ENCODE results near the gene GRHPR.
A peak's percentile ranks its signal among the peaks of the same experiment; 100 is the strongest.

Gene GRHPR

GRCh38 chr9:37399336-37399735 lies 23.2 kb upstream of the GRHPR start:
- DNase-seq: no peak

DNA sequence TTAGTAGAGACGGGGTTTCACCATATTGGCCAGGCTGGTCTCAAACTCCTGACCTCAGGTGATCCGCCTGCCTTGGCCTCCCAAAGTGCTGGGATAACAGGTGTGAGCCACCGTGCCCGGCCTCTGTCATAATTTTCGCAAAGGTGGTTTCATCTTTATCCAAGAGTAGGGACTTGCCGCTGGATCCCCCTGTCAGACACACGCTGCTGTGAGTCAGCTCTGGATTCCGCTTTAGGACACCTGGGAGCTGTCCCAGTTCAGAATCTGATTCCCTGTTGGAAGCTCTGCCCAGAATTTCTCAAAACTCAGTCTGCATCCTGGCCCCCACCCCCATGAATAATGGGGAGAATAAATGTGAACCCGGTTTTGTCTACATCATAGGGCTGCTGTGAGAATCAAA lies 17.9 kb upstream of the GRHPR start:
- DNase-seq: no peak

DNA sequence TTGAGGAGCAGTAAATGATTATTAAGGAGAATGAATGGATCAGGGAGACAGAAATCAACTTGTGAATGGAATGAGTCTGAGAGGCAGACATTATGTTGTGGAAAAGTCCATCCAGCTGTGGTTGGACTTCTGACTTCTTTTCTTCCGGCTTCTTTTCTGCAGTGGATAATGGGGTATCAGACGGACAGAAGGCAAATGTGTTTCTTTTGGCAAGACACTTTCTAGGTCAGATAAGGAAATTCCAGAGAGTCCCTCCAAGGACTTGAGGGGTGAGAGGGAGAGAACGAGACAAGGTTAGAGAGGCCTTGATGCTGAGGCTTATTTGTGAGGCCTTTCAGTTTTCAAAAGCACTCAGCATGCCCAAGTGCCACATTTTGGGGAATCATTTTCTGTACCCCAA lies 17.1 kb upstream of the GRHPR start:
- DNase-seq: no peak

DNA sequence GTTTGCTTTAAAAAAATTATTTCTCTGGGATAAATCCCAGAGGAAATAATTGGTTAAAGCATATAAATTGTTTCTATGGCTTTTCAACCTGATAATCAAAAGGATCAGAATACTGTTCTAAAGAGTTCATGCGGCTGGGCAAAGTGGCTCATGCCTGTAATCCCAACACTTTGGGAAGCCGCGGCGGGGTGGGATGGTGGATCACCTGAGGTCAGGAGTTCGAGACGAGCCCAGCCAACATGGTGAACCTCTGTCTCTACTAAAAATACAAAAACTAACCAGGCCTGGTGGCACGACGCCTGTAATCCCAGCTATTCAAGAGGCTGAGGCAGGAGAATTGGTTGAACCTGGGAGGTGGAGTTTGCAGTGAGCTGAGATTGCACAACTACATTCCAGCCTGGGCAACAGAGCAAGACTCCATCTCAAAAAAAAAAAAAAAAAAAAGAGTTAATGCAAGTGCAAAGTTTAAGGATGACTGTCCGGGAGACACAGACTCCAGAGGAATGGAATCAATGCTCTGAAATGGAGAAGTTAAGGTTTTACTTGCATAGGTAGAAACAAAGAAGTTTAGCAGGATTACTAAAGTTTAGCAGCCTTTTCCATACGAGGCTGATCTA lies 16.6 kb upstream of the GRHPR start:
- no peak for DNase-seq

DNA sequence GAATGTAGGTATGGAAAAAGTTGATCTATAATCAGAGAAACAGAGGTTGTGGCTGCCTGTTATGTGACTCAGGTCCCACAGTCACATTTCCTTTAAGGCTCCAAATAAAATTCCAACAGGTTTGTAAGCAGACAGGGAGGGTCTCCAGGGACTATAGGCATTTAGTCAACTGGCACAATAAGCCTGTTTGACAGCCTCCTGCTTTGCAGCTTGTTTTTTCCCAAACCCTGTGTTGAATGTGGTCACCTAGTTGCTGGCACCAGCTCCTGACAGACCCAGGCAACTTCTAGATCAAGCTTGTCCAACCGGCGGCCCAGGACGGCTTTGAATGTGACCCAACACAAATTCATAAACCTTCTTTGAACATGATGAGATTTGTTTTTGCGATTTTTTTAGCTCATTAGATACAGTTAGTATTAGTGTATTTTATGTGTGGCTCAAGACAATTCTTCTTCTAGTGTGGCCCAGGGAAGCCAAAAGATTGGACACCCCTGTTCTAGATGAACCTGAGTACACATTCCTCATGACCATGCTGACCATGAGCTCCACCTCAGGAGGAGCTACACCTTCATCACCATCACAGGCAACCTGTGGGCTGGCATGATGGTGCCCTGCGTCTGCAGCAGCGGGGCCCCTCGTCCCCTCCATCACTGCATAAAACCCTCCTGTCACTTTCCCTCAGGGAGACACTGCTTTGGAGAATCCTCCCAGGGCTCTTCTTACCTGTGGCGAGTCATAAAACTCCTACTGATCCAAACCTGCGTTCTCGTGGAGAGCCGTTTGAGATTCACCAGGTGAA lies 15.7 kb upstream of the GRHPR start:
- no peak for DNase-seq

DNA sequence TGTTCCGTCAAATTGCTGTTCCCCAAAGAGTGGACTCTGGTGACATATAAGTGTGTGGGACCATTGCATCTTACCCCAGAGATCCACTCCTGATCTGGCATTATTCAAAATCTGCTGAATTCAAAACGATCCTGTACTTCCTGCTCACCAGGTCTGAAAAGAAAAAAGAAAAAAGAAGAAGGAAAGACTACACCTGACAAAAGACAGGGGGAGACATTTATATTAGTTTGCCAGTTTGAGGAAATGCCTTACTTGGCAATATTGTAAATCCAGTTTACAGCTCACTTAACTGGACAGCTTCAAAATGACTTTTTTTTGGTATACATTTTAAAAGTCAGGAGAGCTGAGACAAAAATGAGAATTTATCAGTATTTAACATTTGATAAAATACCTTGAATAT lies 15.0 kb upstream of the GRHPR start:
- DNase-seq: no peak

DNA sequence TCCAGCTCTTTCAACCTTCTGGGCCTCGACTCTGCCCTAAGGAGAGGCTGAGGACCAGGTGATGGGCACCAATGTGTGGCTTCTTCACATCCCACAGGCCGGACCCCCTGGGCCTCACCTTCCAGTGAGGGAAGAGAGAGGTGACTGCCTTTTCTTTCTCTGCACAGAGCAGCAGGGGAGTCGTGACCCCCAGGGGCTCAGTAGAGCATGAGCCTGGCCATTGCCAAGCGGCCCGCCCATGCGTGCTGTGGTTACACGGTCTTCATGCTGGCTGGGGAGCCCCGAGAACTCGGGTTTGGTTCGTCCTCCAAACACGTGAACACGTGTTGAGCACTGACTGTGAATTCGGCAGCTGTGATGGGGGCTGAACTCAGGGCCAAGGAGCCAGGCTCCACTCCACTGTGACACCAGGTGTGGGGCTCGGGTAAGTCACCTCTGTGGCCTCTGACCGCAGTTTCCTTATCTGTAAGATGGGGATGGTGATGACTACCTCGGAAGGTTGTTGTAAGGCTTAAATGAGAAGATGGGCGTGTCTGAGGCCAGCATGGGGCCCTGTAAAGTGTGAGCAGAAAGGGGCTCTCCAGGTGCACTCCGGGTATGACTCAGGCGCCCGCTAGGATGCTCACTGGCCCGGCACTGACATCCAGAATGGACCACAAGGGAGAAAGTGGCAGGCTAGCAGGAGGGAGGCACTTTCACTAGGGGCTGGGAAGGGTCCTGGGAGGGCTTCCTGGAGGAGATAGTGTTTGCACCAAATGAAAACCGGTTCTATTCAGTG lies 13.4 kb upstream of the GRHPR start:
- peak; percentile 90 for DNase-seq

DNA sequence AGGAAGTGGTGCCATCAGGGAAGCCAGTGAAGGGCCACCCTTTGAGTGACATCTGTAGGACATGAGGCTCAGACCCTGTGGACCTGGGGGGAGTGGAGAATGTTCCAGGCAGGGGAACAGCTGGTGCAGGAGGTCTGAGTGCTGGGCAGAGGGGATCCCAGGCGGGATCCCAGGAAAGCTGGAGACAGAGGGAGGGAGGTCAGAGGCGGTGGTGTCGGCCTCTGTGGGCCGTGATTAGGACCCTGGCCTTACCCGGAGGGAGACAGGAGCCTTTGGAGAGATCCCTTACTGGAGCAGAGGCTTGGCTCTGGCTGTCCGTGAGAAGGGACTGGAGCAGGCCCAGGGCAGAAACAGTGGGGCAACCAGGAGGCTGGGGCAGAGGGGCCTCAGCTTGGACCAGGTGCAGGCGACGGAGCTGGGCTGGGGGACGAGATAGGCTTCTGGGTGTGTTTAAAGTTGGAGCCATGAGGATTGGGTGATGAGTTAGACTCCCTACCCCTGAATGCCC lies 12.1 kb upstream of the GRHPR start:
- DNase-seq: no peak

DNA sequence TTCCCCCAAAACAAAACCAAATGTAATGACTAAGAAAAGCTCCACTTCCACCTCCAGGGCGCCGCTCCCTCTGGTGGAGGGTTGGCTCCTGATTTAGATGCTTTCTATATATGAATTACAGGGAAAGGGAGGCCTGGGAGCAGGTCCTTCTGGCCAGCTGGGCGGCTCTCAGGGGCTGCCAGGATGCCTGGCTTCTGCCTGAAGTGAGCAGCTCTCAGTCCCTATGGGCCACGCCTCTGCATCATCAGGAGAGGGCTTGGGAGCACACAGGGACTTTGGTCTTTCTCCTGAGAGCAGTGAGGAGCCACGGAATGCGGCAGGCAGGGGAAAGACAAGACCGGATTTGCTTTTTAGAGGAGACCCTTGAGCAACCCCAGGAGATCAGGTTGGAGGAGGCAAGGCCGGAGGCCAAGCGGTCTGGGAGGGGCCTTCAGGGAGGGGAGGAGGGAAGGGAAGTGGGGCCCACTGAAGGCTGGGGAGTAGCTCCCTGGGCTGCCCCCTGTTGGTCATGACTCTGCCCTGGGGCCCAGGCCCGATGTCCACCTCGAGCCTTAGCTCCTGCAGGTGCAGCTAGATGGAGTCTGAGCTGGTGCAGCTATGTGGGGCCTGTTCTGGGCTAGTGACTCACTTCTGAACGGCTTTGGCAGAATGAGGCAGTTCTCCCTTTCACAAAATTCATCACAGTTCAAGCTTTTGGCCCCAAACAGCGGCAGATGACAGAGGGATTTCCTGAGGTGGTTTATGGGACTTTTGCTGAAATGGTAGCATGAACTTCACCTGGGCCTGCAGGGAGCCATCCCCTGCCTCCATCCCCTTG lies 11.3 kb upstream of the GRHPR start:
- peak; percentile 17 for DNase-seq

DNA sequence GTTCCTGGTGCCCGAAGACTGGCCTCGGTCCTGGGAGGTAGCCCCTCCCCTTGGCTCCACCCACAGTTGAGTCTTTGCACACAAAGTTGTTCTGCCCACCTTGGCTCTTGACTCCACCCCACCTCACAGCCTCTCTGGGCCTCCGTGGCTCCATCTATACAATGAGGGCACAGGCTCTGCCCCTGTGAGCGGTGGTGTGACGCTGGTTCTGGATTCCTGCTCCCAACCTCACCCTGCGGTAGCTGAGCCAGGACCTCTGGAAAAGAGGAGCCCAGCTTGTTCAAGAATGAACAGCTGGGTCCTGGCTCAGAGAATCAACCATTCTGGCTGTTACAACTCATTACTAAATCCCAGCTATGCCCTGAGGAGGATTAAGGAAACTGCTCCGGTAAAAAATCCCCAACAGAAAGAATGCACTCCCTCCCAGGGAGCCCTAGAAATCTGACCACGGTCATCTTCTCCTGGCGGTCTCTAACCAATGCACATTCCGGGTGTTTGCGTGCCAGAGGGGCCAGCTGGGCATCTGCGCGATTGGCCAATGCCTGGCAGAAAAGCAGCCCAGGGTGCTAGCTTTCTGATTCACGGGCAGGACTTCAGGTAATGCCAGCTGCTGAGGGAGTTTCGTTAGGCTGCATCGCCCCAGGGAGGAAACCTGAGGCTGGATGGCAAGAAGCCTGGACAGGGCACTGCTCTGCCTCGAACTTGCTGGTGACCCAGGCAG lies 9.9 kb upstream of the GRHPR start:
- no peak for DNase-seq

DNA sequence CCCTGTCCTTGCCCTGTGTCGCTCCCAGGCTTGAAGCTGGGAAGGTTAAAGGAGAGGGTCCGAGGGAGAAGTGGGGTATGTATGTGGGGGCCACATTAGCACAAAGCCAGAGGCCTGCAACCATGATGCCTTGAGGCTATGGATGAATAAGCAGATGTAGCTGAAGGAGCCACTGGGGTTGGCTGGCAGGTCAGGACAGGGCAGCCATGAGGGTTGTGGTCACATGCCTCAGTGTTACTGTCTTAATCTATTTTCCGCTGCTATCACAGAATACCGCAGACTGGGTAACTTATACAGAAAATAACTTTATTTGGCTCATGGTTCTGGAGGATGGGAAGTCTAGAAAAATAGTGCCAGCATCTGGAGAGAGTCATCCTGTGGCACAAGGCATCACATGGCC lies 9.2 kb upstream of the GRHPR start:
- no peak for DNase-seq

DNA sequence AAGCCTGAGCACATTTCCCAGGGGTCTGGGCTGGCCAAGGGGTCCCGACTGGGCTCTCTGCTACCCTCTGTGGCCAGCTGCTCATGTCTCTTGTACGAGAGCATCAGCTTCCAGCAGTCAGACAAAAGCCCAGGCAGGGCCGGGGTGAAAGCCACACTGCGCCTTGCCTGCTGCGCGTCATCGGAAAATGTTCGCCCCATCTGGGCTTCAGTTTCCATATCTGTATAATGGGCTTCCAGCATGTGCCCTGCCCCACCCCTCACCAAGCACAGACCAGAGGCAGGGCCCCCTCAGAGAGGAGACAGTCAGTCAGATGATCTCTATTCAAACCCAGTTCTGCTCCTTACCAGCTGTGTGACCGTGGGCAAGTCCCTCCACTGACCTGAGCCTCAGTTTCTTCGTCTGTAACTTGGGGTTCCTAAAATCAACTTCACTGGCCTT lies 8.0 kb upstream of the GRHPR start:
- no peak for DNase-seq

- DNase-seq: peak; percentile 83
These were observed 7.3 kb upstream of the GRHPR start for GRCh38 chr9:37415011-37415719.

DNA sequence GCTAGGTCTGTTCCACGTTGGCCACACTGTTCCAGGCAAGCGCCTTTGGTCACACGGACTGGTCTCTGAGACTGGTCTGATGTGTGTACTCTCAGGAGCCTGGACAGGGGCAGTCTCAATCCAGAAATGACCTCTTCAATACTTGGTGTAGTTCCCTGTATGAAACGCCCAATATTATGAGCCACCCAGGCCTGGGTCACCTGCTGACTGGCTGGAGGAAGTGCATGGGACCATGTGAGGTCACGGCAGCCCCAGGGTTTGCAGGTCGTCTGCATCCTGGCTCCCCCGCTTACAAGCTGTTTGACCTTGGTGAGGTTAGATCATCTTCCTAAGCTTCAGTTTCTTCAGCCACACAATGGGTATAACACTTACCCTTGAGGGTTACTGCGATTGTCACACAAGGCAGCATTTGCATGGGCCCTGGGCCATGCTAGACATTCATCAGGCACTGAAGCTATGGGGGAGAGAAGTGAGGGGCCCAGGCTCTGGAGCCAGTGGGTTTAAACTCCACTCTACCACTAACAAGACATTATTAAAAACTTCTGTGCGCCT lies 5.2 kb upstream of the GRHPR start:
- no peak for DNase-seq

DNA sequence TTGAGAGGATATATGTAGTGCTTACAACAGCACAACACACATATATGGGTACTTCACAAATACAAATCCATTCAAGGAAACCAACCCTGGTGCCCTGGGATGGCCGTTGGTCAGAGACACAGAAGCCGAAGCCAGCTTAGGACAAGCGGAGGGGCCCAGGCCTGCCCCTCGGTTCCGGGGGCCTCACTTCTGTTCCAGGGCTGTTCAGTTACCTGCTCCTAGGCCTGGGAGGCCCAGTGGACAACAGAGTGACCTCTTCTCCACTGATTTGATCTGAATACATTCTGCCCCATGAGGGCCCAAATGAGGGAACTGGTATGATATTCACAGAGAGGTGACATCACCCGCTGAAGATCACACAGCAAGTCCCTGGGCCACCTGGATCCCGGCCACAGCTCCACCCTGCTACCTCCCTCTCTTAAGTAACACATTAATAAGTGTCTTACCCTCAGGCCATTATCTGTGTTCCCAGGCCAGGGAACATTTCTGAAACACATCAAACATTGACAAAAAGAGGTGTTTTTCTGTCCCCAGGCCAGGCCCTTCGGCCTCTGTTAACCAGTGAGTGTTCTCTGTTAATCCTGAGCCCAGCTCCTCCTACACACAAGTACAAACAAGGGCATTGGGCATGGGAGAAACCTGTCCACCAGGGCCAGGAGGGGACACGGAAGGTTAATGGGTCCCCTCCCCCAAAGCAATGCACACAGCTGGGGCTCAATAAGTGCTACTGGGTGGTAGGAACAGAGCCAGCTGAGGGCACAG lies 4.5 kb upstream of the GRHPR start:
- DNase-seq: no peak

GRCh38 chr9:37419204-37419603 lies 3.3 kb upstream of the GRHPR start:
- DNase-seq: no peak

DNA sequence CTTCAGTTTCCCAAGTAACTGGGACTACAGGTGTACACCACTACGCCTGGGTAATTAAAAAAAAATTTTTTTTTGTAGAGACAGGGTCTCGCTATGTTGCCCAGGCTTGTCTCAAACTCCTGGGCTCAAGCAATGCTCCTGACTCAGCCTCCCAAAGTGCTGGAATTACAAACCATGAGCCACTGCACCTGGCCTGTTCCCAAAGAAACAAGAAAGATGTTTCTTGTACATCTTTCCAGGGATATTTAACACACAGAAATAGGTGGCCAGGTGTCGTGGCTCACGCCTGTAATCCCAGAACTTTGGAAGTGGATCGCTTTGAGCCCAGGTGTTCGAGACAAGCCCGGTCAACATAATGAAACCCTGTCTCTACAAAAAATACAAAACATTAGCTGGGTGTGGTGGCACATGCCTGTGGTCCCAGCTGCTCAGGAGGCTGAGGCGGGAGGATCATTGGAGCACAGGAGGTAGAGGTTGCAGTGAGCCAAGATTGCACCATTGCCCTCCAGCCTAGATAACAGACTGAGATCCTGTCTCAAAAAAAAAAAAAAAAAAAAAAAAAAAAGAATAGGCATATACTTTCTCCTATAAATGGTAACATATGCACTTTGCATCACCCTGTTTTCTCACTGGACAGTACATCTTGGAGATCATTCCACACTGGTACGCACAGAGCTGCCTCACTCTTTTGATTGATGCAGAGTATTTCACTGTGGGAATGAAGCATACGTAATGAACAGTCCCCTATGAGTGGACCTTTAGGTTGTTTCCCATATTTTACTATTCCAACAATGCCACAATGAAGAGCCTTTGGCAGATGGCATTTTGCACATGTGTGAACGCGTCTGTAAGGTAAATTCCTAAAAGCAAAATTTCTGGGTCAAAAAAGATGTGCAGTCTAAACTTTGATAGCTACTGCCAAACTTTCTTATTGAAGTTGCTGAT lies 2.0 kb upstream of the GRHPR start:
- DNase-seq: no peak

- DNase-seq: no peak
These were observed 595 bp upstream of the GRHPR start for GRCh38 chr9:37421914-37422288.

DNA sequence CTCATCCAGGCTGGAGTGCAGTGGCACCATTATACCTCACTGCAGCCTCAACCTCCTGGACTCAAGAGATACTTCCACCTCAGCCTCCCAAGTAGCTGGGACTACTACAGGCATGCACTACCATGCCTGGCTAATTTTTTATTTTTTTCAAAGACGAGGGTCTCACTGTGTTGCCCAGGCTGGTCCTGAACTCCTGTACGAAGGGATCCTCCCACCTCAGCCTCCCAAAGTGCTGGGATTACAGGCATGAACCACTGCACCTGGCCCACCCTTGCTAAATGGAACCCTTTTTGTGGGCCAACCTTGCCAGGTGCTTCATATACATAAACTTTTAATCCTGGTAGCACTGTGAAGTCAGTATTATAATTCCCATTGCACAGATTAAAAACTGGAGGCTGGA lies 1.0 kb downstream of the GRHPR start:
- no peak for DNase-seq
